OCI-LY7 (cell line): Measurements from ENCODE around the gene BCL11A. TPM values are rescaled to one million over a fixed set of nuclear protein-coding genes. Genes with fewer than 3 reads are reported as not detected.

ENCODE experiments used
- BruUV-seq: library from RNA; stranded (reverse); fragments of 400-500 nt; replicated peaks from 2 replicates; lab custom pipeline; 2021; lab: Mats Ljungman, UMichigan
- CTCF ChIA-PET: fragments of 300-600 bp; sonication (Branson Sonifier 250); formaldehyde crosslinking; loops from one replicate; lab custom pipeline; 2022; ENCODE audit warnings: antibody characterized with exemption; ENCODE audit not compliant: unreplicated experiment; lab: Charles Lee
- POLR2A ChIA-PET: fragments of 300-600 bp; sonication (Branson Sonifier 250); formaldehyde crosslinking; loops from one replicate; lab custom pipeline; 2022; ENCODE audit warnings: antibody characterized with exemption; lab: Charles Lee
- DNase-seq: peaks from one replicate; pipeline ENCODE4 v3.0.0-alpha.2; 2015; ENCODE audit warnings: low spot score
- H2AFZ ChIP-seq: fragments of 200-600 bp; sonication (generic), shearing (Covaris generic); 2 replicates; pipeline ENCODE4 v1.6.1; 2014; ENCODE audit warnings: mild to moderate bottlenecking, antibody characterized with exemption, low read length, moderate library complexity
- H3K27ac ChIP-seq: fragments of 200-600 bp; sonication (generic); 2 replicates; pipeline ENCODE4 v1.5.1; 2014; ENCODE audit warnings: mixed run types, low read depth, mild to moderate bottlenecking, moderate library complexity, low read length, inconsistent platforms; ENCODE audit not compliant: poor library complexity, severe bottlenecking
- H3K36me3 ChIP-seq: fragments of 200-600 bp; sonication (generic); 2 replicates; pipeline ENCODE4 v1.6.1; 2014; ENCODE audit warnings: mild to moderate bottlenecking, antibody characterized with exemption, low read length, moderate library complexity, mixed read lengths; ENCODE audit not compliant: insufficient read depth
- H3K4me1 ChIP-seq: fragments of 200-600 bp; sonication (generic); 2 replicates; pipeline ENCODE4 v1.5.1; 2014; ENCODE audit warnings: mild to moderate bottlenecking, low read length; ENCODE audit not compliant: insufficient read depth, poor library complexity, severe bottlenecking
- H3K4me2 ChIP-seq: fragments of 200-600 bp; sonication (generic); 2 replicates; pipeline ENCODE4 v1.6.1; 2014; ENCODE audit warnings: mild to moderate bottlenecking, low read length
- H3K4me3 ChIP-seq: fragments of 200-600 bp; sonication (generic); 2 replicates; pipeline ENCODE4 v1.5.1; 2014; ENCODE audit warnings: mild to moderate bottlenecking, low read depth, low read length; ENCODE audit not compliant: poor library complexity, severe bottlenecking
- H3K79me2 ChIP-seq: fragments of 200-600 bp; sonication (generic); 2 replicates; pipeline ENCODE4 v1.6.1; 2016; ENCODE audit warnings: low read depth, mild to moderate bottlenecking, low read length, moderate library complexity, mixed read lengths; ENCODE audit not compliant: insufficient read depth
- H3K9me2 ChIP-seq: fragments of 200-600 bp; sonication (generic); 2 replicates; pipeline ENCODE4 v1.6.1; 2016; ENCODE audit warnings: mild to moderate bottlenecking, low read length, mixed read lengths; ENCODE audit not compliant: insufficient read depth
- H3K9me3 ChIP-seq: fragments of 200-600 bp; sonication (generic); 2 replicates; pipeline ENCODE4 v1.6.1; 2014; ENCODE audit warnings: mild to moderate bottlenecking, mixed run types, low read length, mixed read lengths
- H4K20me1 ChIP-seq: fragments of 200-600 bp; sonication (generic); 2 replicates; pipeline ENCODE4 v1.6.1; 2014; ENCODE audit warnings: mild to moderate bottlenecking, antibody characterized with exemption, low read length, moderate library complexity, mixed read lengths; ENCODE audit not compliant: insufficient read depth
- EZH2phosphoT487 ChIP-seq: fragments of 200-600 bp; sonication (generic); IDR thresholded peaks from 2 replicates; pipeline ENCODE4 v1.6.1; 2018; ENCODE audit warnings: low read depth, borderline replicate concordance, mild to moderate bottlenecking, mixed run types, antibody characterized with exemption, low read length, moderate library complexity, mixed read lengths
- intact Hi-C: fragments of 100-400 bp; cut with micrococcal nuclease; formaldehyde crosslinking; loops from one replicate; pipeline ENCODE4 v1.10.0; 2022; ENCODE audit not compliant: unreplicated experiment
- total RNA-seq, 2 experiments: library from RNA; depleted of rRNA in 1 of 2; stranded (reverse); fragments of >200 nt in 1 of 2; shearing (Covaris generic) in 1 of 2; gene quantifications; 2 replicates each; pipeline ENCODE4 v1.2.3, GENCODE V29; 2014 to 2022
- TF ChIP-seq, protein P1 (sequence below): fragments of 200-600 bp; sonication (generic); conservative IDR thresholded peaks from 2 replicates; pipeline ENCODE4 v1.5.1; 2014; ENCODE audit warnings: mild to moderate bottlenecking, antibody characterized with exemption, low read length, moderate library complexity, mixed read lengths

The BCL11A gene
- total RNA-seq, 2 experiments from 2014 or later: 64.3 to 167 TPM

DNA sequence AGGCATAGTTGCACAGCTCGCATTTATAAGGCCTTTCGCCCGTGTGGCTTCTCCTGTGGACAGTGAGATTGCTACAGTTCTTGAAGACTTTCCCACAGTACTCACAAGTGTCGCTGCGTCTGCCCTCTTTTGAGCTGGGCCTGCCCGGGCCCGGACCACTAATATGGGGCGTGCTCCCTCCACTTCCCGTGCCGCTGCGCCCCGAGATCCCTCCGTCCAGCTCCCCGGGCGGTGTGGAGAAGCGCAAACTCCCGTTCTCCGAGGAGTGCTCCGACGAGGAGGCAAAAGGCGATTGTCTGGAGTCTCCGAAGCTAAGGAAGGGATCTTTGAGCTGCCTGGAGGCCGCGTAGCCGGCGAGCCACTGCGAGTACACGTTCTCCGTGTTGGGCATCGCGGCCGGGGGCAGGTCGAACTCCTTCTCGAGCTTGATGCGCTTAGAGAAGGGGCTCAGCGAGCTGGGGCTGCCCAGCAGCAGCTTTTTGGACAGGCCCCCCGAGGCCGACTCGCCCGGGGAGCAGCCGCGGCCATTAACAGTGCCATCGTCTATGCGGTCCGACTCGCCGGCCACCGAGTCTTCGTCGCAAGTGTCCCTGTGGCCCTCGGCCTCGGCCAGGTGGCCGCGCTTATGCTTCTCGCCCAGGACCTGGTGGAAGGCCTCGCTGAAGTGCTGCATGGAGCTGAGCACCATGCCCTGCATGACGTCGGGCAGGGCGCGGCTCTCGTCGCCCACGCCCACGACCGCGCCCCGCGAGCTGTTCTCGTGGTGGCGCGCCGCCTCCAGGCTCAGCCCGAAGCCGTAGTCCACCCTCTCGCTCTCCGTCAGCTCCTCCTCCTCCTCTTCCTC, 92.7 kb downstream of the BCL11A start:
- H4K20me1 ChIP-seq: no peaks in the 10 kb centered on the region
- no peaks in the 10 kb centered on the region for H3K9me3 ChIP-seq
- TF ChIP-seq, protein P1, sequence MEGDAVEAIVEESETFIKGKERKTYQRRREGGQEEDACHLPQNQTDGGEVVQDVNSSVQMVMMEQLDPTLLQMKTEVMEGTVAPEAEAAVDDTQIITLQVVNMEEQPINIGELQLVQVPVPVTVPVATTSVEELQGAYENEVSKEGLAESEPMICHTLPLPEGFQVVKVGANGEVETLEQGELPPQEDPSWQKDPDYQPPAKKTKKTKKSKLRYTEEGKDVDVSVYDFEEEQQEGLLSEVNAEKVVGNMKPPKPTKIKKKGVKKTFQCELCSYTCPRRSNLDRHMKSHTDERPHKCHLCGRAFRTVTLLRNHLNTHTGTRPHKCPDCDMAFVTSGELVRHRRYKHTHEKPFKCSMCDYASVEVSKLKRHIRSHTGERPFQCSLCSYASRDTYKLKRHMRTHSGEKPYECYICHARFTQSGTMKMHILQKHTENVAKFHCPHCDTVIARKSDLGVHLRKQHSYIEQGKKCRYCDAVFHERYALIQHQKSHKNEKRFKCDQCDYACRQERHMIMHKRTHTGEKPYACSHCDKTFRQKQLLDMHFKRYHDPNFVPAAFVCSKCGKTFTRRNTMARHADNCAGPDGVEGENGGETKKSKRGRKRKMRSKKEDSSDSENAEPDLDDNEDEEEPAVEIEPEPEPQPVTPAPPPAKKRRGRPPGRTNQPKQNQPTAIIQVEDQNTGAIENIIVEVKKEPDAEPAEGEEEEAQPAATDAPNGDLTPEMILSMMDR: no peak
- no peak for TF ChIP-seq EZH2phosphoT487
- H3K9me2 ChIP-seq: no peaks in the 10 kb centered on the region
- POLR2A ChIA-PET: interaction anchor here (1.4 to 3.1 kb wide), 3 partner anchors 10 to 107 kb away, joined by 3 to 13 read pairs (median 6); no protein-coding TSS in a partner anchor
- H3K4me1 ChIP-seq: no peaks in the 10 kb centered on the region
- no peak for DNase-seq
- H3K79me2 ChIP-seq: peaks cover 53% of the 10 kb centered on the region
- H3K27ac ChIP-seq: no peak overlapping the region
- CTCF ChIA-PET: no interaction called here
- no TSS peak for BruUV-seq
- intact Hi-C loops: no loop called here
- H3K4me2 ChIP-seq: no peak overlapping the region
- H2AFZ ChIP-seq: no peak overlapping the region
- no peak overlapping the region for H3K4me3 ChIP-seq
- H3K36me3 ChIP-seq: peaks cover 90% of the 10 kb centered on the region

DNA sequence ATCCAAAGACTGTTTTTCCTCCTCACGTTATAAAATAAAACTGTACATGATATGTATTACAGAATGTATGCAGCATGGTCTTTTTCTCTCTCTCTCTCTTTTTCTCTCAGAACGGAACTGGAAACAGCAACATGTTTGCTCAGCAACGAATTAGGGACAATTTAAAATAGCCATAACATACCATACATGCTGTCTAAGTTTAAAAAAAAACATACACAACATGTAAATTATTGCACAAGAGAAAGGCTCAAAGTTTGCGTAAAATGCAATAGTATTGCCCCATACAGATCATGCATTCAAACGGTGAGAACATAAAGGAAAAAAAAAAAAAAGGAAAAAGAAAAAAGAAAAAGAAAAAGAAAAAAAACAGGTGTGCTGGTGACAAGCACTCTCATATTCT, 93.6 kb downstream of the BCL11A start:
- Histone ChIP-seq H3K9me3 (no peaks in the 10 kb centered on the region), H3K36me3 (peaks cover 90% of the 10 kb centered on the region), H3K4me2 (no peak overlapping the region), H3K4me3 (no peak overlapping the region), H3K9me2 (no peaks in the 10 kb centered on the region), H2AFZ (no peak overlapping the region), H3K27ac (no peak overlapping the region), H4K20me1 (no peaks in the 10 kb centered on the region), H3K4me1 (no peaks in the 10 kb centered on the region), H3K79me2 (peaks cover 60% of the 10 kb centered on the region)
- intact Hi-C loops: no loop called here
- no TSS peak for BruUV-seq
- no peak for TF ChIP-seq EZH2phosphoT487
- TF ChIP-seq, protein P1: no peak
- POLR2A ChIA-PET: interaction anchor here (0.8 to 3.2 kb wide), 6 partner anchors 9 to 106 kb away, joined by 3 to 28 read pairs (median 6); no protein-coding TSS in a partner anchor
- CTCF ChIA-PET: interaction anchor here (0.7 kb wide), 1 partner anchor 14 kb away, joined by 3 read pairs; no protein-coding TSS in a partner anchor
- DNase-seq: no peak
